Activated CD4-positive, alpha-beta T cell treated with anti-CD3 and anti-CD28 coated beads, Interleukin-2, amount 50 U/mL, for 1 hour (primary cell): ENCODE results near the gene ANXA4.
"Not testable (repeated sequence)": the region's sequence is repeated elsewhere in the genome, so short reads cannot be mapped to it uniquely, and the experiment has no call there.

Source experiments
- DNase-seq: peaks from one replicate; pipeline ENCODE4 v3.0.0-alpha.2; 2020

ANXA4 gene

DNA sequence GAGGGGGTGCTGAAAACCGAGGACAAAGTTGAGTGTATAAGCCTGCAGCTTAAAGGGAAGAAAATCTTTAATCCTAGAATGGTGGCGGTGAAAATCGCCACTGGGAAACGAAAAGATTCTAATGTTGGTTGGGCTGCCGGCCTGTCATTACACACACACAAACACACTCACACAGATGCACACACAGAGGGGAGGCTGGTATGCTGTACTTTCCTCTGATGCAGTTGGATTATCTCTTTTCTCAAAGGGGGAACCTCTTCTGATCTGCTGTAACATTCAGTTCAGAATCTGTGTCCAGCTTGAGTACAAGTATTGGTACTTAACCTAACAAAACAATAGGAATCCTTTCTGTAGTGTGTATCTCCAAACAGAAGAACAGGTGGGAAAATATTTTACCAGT, 39.0 kb downstream of the ANXA4 start:
- DNase-seq = no peak

DNA sequence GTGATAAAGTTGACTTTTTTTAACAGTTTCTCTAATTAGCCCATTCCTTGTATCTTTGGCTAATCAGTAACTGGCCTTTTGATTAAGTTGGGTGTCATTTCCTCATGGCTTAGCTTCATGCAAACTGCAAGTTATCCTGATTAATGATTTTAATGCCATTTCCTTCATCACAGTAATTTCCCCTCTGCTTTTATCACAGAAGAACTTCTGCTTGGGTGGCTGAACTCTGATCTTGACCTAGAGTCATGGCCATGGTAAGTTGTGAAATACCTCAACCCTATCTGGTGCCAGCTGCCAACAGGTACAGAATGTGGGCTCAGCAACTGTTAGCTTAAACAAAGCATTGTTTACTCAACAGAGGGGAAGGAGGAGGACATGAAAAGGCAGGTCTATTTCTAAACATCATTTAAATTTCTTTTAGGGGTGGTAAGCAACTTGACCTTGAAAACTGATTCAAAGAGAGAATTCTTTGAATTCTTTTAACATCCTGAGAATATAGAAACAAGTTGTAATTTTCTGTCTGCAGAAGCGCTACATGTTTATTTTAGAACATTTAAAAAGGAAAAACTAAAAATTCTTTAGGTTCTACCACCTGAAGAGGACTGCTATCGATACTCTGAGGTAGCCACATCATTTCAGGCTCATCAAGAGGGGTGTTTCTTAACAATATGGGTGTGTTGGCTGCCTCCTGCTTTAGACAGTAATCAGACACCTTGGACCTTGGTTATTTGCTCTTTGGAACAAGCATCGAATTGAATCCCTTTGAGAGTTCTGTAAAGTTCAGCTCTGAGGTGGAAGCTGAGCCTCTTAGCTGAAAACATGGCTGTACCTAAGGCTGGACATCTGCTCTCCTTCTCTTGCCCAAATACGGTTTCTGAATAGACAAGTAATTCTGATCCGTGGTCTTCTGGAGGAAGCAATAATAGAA, 39.7 kb downstream of the ANXA4 start:
- DNase-seq = no peak

GRCh38 chr2:69784228-69784627, 42.3 kb downstream of the ANXA4 start:
- DNase-seq = no peak

- no peak for DNase-seq
Measured at GRCh38 chr2:69785358-69785757, 43.4 kb downstream of the ANXA4 start.

DNA sequence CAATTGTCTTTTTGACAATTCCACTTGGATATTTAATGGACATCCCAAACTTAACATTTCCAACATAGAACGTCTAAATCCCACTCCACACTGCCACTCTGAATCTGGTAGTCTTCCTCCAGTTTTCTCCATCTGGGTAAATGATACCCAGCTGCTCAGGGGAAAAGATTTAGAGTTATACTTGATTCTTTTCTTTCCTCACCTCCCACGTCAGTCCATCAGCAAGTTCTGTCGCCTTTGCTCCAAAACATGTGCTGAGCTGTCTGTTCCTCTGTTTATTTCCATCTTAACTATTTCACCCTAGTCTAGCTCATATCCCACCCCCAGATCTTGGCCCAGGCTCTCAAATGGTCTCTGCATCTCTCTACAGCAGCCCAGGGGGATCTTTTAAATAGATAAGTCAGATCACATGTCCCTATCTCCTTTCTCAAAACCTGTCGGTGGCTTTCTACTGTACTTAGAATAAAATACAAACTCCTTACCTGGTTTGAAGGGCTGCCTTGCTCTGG, 44.2 kb downstream of the ANXA4 start:
- no peak for DNase-seq

DNA sequence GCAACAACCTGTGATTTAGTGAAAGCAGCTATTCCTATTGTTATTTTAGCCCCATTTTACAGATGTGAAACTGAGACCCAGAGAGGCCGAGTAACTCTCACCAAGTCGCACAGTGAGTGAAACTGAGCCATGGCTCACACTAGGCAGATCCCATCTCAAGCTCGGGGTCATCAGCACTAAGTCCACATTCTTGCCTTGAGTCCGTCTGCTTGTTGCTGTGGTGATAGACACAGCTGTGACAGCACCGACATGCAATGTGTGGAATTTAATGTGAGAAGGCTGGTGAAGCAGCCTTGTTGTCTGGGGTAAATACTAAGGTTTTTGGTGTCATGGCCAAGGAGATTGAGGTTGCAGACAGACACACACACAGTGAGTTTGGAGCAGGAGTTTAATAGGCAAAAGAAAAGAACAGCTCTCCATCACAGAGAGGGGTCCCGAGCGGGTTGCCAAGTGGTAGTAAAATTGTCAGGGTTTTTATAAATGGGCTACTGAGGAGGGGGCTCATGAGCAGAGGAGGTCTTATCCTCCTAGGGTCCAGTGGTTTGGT, 47.3 kb downstream of the ANXA4 start:
- DNase-seq = no peak

GRCh38 chr2:69789772-69790600, 48.1 kb downstream of the ANXA4 start:
- DNase-seq = no peak

DNA sequence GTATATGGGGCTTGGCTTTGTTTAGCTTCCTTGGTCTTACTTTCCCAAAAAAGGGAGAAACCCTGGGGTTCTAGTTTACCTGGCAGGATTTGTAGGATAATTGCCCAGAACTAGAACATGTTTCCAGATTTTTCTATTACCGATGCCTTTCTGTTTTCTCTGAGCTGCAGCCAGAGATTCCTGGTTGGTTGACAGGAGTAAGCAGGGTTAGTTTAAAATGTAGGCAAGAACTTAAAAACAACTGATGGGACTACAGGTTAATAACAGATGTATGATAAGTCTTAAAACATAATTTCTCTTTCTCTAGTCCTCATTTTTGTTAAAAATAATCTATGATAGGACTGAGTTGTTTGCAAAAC, 48.6 kb downstream of the ANXA4 start:
- no peak for DNase-seq

GRCh38 chr2:69791045-69791444, 49.1 kb downstream of the ANXA4 start:
- no peak for DNase-seq

DNA sequence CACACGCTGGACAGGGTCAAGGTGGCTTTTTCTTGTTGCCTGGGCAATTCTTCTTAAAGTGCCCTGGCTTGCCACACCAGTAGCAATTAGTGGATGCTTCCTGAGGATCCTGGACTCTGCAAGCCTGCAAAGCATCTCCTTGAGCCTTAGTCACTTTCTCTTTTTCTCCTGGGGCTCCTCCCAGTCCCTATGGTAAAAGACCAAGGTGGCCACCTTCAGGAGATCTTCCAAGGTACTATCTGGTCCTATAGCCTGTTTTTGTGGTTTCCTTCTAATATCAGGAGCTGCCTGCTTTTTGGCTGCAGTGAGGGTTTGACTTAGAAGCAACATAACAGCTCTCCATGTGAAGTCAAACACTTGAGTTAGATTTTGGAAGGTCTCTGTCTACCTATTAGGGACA, 54.2 kb downstream of the ANXA4 start:
- DNase-seq = no peak

DNA sequence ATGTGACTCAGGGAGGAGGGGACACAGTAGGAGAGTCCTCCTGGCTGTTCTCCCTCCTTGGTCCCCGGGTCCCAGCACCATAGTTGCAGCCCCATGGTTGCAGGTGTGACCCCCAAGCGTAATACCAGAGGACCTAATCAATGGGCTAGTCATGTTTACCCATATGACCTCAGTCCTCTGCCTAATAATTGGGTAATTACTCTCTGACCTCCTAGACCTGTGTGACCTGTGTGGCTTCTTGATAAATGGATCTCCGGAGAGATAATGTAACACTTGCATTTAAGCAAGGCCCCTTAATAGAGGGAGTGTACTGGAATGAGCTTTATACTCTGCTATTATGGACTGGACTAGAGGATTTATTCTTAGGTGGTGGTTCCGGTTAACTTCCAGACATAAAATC, 55.3 kb downstream of the ANXA4 start:
- no peak for DNase-seq

DNA sequence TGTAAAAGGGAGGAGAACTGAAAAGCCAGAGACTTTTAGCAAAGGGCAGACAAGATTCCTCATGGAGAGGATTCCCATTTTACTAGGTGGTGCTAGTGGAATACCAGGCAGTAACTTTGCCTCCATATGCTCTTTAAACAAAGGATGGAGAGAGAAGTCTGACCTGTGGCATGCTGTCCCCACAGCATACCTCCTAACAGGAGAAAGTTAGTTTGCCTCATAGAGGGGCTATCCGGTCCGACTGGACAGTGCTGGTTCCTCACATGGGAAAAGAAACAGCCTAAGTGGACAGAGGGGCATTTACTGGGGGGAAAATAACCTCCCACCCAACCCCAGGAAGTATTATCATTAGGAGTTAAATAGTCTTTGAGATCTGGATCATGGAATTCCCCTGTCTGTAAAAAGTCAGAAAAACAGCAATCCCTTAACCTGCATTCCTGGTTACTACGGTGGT, 55.9 kb downstream of the ANXA4 start:
- DNase-seq = no peak

- no peak for DNase-seq
Measured at GRCh38 chr2:69798290-69798908, 56.5 kb downstream of the ANXA4 start.

DNA sequence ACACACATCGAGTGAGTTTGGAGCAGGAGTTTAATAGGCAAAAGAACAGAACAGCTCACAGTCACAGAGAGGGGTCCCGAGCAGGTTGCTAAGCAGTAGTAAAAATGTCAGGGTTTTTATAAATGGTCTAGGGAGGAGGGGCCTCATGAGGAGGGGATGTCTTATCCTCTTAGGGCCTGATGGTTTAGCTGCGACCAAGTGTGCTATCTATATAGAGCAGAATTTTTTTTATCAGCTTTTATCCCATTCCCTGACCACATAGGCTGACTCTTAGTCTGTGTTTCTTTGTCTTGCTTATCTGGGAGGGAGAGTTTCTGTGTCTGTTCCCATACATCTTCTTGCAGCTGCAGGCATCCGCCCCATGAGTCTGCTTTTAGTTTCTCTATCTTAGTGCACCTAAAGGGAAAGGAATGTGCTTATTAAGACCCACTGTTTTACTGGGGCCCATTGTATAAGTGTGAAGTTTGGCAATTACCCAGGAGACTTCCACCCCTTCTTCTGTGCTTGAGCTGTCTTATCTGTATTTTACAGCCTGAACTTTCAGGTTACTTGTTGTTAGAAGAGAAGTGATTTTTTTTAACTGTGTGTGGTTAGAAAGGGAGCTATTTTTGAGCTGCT, 57.1 kb downstream of the ANXA4 start:
- DNase-seq = no peak

- DNase-seq = no peak
Measured at GRCh38 chr2:69801745-69802290, 59.9 kb downstream of the ANXA4 start.

DNA sequence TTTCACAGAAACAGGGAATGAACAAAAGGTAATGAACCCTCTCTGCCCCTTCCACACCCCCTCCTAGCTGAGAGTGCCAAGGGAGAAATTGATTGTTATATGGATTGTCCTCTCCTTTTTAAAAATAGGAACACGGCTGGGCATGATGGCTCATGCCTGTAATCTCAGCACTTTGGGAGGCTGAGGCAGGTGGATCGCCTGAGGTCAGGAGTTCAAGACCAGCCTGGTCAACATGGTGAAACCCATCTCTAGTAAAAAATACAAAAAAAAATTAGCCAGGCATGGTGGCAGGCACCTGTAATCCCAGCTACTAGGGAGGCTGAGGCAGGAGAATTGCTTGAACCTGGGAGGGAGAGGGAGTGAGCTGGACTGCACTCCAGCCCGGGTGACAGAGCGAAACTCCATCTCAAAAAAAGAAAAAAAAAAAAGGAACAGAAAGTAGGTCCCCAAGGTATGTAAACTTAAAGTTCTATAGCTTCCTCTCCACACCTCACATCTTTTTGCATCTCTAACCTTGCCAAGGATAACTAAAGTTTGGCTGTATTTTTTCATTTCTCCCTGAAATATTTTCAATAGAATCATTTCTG, 60.9 kb downstream of the ANXA4 start:
- DNase-seq = not testable (repeated sequence)

- no peak for DNase-seq
Measured at GRCh38 chr2:69804416-69804815, 62.5 kb downstream of the ANXA4 start.

DNA sequence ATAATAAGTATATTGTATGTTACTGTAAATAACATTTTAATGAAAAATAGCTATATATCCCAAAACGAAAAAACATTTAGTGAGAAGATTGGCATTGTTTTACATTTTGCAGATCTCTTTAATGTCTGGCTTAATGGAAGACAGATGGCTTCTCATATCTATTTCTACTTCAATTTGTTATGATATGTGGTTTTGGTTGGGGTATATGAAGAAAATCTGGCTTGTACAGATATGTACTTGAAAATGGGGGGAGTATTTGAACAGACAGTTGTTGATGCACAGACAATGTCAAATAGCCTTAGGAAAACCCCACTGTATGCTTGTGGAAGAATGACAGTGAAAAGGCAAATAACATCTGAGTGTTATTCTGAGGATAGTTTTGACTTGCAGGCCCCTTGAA, 64.0 kb downstream of the ANXA4 start:
- DNase-seq = no peak

DNA sequence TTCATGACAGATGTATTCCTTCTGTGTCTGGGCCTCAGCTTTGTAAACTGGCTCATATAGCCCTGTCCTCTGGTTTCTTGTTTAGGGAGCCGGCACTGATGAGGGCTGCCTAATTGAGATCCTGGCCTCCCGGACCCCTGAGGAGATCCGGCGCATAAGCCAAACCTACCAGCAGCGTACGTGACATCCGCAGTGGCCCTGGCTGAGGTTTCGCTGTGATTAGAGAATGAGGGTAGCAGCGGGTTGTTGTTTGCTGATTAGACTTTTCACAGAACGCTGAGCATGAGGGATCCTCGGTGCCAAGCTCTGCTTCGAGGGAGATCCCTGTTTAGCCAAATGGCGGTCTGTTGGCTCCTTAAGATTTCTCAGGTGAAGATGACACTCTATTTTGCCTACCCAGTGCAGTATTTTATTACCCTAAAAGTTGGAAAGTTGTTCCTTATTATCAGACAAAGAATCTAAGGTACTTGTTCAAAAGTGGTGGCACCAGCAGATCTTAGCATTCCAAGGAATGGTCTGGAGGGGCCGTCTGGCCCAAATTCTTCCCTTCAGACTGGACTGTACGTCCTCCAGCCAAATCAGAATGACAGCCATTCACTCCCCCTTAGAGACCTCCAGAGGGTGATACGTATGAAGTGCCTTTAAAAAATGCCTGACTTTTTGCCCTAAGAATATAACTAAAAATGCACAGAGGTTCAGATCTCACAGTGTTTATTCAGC, 66.0 kb downstream of the ANXA4 start:
- DNase-seq = no peak

DNA sequence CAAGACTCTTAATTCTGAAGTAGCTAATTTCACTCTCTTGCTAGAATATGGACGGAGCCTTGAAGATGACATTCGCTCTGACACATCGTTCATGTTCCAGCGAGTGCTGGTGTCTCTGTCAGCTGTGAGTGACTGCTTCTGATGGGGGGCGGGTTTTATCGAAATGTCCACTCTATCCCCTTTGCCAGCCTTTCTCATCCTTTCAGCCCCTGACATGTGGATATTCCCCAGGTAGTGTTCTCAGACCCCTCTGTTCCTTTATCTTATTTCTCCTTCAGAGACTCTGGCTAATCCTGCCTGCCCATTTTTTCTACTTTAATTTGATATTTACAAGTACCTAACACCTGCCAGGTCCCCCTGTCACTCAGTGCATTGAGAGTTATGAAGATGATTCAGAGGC, 68.6 kb downstream of the ANXA4 start:
- DNase-seq = no peak

GRCh38 chr2:69811018-69811417, 69.1 kb downstream of the ANXA4 start:
- no peak for DNase-seq
